RWPE1 (cell line): ENCODE data around the gene POLD2.
"Not testable (repeated sequence)": the region's sequence is repeated elsewhere in the genome, so short reads cannot be mapped to it uniquely, and the experiment has no call there.

Experiments
- CTCF ChIA-PET: fragments of 350-600 bp; sonication (Branson Sonifier 250); formaldehyde crosslinking; extraction: SDS; loops from one replicate; lab custom pipeline; 2021; lab: Yijun Ruan, JAX
- POLR2A ChIA-PET: fragments of 400-600 bp; formaldehyde crosslinking; extraction: SDS; loops from one replicate; lab custom pipeline; 2020; ENCODE audit warnings: antibody characterized with exemption; ENCODE audit not compliant: low non-redundant PET; lab: Yijun Ruan, JAX
- DNase-seq: peaks from one replicate; pipeline ENCODE4 v3.0.0; 2012; ENCODE audit warnings: low spot score
- H3K27ac ChIP-seq: fragments of 450-650 bp; 2 replicates; pipeline ENCODE4 v1.5.1; 2017
- TF ChIP-seq, protein P1 (sequence below): fragments of 450-650 bp; conservative IDR thresholded peaks from 2 replicates; pipeline ENCODE4 v1.5.1; 2017; ENCODE audit warnings: low read depth, mild to moderate bottlenecking

POLD2 gene

DNA sequence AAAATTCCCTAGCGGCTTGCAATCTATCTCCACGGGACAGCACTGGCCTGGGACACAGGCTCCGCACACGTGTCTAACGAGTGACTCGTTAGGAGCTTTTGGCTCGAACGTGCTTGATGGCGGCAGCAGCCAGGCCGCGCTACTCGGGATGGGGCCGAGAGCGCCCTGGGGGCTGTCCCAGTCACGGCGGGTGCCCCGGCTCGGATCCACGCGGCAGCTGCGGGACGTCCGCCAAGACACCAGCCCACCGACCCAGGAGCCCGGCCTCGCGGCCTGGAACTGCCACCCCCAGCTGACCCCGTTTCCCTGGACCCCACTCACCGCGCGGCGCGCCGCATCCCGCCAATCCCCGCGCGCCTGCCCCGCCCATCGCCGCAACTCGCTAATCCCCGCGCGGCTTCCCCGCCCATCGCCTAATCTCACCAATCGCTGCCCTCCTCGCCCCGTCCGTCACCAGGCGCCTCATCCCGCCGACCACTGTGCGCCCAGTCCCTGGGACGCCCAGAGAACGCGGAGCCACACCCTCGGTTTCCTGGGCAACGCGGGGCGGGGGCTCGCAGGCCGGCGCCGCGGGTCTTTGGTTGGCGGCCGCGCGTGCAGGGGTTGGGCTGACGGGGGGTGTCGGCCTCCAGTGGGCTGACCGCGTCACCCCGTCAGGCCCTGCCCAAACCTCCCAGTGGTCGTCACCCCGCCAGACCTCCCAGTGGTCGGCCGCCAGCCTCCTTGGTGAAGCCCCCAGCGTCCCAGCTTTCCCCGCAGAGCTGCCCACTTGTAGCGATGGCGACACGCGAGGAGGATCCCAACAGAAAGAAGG lies at the start of gene POLD2:
TSS of gene POLD2 (minus strand) at position 359 of the 814 bp plus-strand sequence. CDS start 1,495 bp downstream, outside the sequence.
- CTCF ChIA-PET = interaction anchor here (0.6 to 1.2 kb wide), 5 partner anchors 35 to 135 kb away, joined by 3 to 4 read pairs (median 3); partner anchors contain the start of gene YKT6
- peak; percentile 99 for DNase-seq
- peak within 1 kb of the TSS; percentile 78 for H3K27ac ChIP-seq
- POLR2A ChIA-PET = interaction anchor here (0.7 kb wide), 1 partner anchor 78 kb away, joined by 3 read pairs; the partner anchor contains the start of gene YKT6
- TF ChIP-seq, protein P1, sequence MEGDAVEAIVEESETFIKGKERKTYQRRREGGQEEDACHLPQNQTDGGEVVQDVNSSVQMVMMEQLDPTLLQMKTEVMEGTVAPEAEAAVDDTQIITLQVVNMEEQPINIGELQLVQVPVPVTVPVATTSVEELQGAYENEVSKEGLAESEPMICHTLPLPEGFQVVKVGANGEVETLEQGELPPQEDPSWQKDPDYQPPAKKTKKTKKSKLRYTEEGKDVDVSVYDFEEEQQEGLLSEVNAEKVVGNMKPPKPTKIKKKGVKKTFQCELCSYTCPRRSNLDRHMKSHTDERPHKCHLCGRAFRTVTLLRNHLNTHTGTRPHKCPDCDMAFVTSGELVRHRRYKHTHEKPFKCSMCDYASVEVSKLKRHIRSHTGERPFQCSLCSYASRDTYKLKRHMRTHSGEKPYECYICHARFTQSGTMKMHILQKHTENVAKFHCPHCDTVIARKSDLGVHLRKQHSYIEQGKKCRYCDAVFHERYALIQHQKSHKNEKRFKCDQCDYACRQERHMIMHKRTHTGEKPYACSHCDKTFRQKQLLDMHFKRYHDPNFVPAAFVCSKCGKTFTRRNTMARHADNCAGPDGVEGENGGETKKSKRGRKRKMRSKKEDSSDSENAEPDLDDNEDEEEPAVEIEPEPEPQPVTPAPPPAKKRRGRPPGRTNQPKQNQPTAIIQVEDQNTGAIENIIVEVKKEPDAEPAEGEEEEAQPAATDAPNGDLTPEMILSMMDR = no peak

GRCh38 chr7:44172803-44173424 lies 49.6 kb upstream of the POLD2 start:
- TF ChIP-seq, protein P1 = no peak
- POLR2A ChIA-PET = no interaction called here
- DNase-seq = no peak
- CTCF ChIA-PET = interaction anchor here (0.7 kb wide), 1 partner anchor 305 kb away, joined by 5 read pairs; no protein-coding TSS in a partner anchor
- no peak overlapping the region for H3K27ac ChIP-seq

GRCh38 chr7:44172352-44172751 lies 49.0 kb upstream of the POLD2 start:
- ChIA-PET CTCF (interaction anchor here (0.7 kb wide), 1 partner anchor 305 kb away, joined by 5 read pairs; no protein-coding TSS in a partner anchor), POLR2A (no interaction called here)
- no peak for DNase-seq
- no peak overlapping the region for H3K27ac ChIP-seq
- TF ChIP-seq, protein P1 = no peak

DNA sequence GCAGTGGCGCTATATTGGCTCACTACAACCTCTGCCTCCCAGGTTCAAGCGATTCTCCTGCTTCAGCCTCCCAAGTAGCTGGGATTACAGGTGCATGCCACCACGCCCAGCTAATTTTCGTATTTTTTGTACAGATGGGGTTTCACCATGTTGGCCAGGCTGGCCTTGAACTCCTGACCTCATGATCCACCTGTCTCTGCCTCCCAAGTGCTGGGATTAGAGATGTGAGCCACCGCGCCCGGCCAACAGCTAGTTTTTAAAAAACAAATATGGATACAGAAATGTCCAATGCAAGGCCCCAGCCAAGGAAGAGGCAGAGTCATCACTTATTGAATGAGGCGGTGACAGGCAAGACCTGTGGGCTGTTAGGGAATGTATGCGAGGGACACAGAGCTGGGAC lies 48.6 kb upstream of the POLD2 start:
- H3K27ac ChIP-seq, DNase-seq, POLR2A ChIA-PET: not testable (repeated sequence)
- CTCF ChIA-PET = interaction anchor here (0.7 kb wide), 1 partner anchor 306 kb away, joined by 5 read pairs; no protein-coding TSS in a partner anchor

GRCh38 chr7:44167920-44168319 lies 44.6 kb upstream of the POLD2 start:
- CTCF ChIA-PET = no interaction called here

GRCh38 chr7:44163591-44163990 lies 40.2 kb upstream of the POLD2 start:
- POLR2A ChIA-PET = no interaction called here
- CTCF ChIA-PET = interaction anchor here (0.7 to 1.0 kb wide), 3 partner anchors 9 to 37 kb away, joined by 3 to 5 read pairs (median 4); partner anchors contain the start of gene YKT6
- H3K27ac ChIP-seq = no peak overlapping the region
- peak; percentile 59 for DNase-seq
- TF ChIP-seq, protein P1 = no peak

More at GRCh38 chr7:44167920-44168319, 44.6 kb upstream of the POLD2 start:
- no peak for DNase-seq
- H3K27ac ChIP-seq = no peak overlapping the region
- POLR2A ChIA-PET = no interaction called here
- TF ChIP-seq, protein P1 = no peak
